B cell (primary cell): Measurements from ENCODE around the gene IL20. TPM values are rescaled to one million over a fixed set of nuclear protein-coding genes. Genes with fewer than 3 reads are reported as not detected.

ENCODE experiments used
- ATAC-seq: fragments of 200-7000 bp; cut with Tn5 transposase; one replicate; pipeline ENCODE4 v1.10.0; 2021; ENCODE audit warnings: low read depth, mild to moderate bottlenecking, moderate number of reproducible peaks, moderate library complexity
- CTCF ChIA-PET: fragments of 350-600 bp; sonication (Branson Sonifier 250); formaldehyde crosslinking; loops from one replicate; lab custom pipeline; 2021; ENCODE audit warnings: antibody characterized with exemption, inconsistent platforms; lab: Charles Lee
- POLR2A ChIA-PET: fragments of 350-600 bp; sonication (Branson Sonifier 250); formaldehyde crosslinking; loops from one replicate; lab custom pipeline; 2021; ENCODE audit warnings: antibody characterized with exemption; lab: Charles Lee
- DNase-seq: peaks from one replicate; pipeline ENCODE4 v3.0.0; 2013
- H2AFZ ChIP-seq: 2 replicates; pipeline ENCODE4 v1.6.1; 2012; ENCODE audit warnings: mild to moderate bottlenecking, low read depth, low read length; ENCODE audit not compliant: insufficient read depth, poor library complexity, severe bottlenecking
- H3K27ac ChIP-seq, 2 donors: 1 replicate in 1 of 2; 2 replicates in 1 of 2; pipeline ENCODE4 v1.5.1; 2012 to 2013; ENCODE audit warnings: low read length in 2 of 2, mild to moderate bottlenecking in 2 of 2, moderate library complexity in 1 of 2
- H3K27me3 ChIP-seq, 4 experiments: fragments of 200-600 bp in 1 of 4; sonication (generic) in 1 of 4; replicated peaks in 1 of 4; 1 replicate in 2 of 4; 2 replicates in 2 of 4; pipeline versions ENCODE4 v1.6.1 to v1.7.0; 2013 to 2016; ENCODE audit warnings: low read length in 3 of 4, mild to moderate bottlenecking in 2 of 4, mixed read lengths in 1 of 4, moderate library complexity in 1 of 4; ENCODE audit not compliant: insufficient read depth in 4 of 4, control insufficient read depth in 3 of 4; ENCODE audit errors: control extremely low read depth in 1 of 4
- H3K36me3 ChIP-seq, 2 experiments: replicated peaks in 1 of 2; 1 replicate in 1 of 2; 2 replicates in 1 of 2; pipeline versions ENCODE4 v1.6.1 to v1.7.1; 2013; ENCODE audit warnings: low read length in 1 of 2; ENCODE audit not compliant: insufficient read depth in 2 of 2, control insufficient read depth in 1 of 2; ENCODE audit errors: control extremely low read depth in 1 of 2, extremely low read depth in 1 of 2
- H3K4me1 ChIP-seq, 2 donors: fragments of 200-600 bp in 1 of 2; sonication (generic) in 1 of 2; 1 replicate in 1 of 2; 2 replicates in 1 of 2; pipeline versions ENCODE4 v1.5.1 to v1.6.1; 2013 to 2017; ENCODE audit warnings: low read length in 2 of 2; ENCODE audit not compliant: control insufficient read depth in 2 of 2, insufficient read depth in 2 of 2
- H3K4me2 ChIP-seq: replicated peaks from 2 replicates; pipeline ENCODE3; 2012; ENCODE audit warnings: mild to moderate bottlenecking, low read depth, low read length; ENCODE audit not compliant: poor library complexity, severe bottlenecking
- H3K4me3 ChIP-seq, 5 experiments: fragments of 200-600 bp in 1 of 5; sonication (generic) in 1 of 5; 1 replicate in 3 of 5; 2 replicates in 2 of 5; pipeline versions ENCODE4 v1.5.1 to v1.7.0; 2011 to 2016; ENCODE audit warnings: low read length in 4 of 5, mild to moderate bottlenecking in 4 of 5, low read depth in 2 of 5, control low read depth in 1 of 5, moderate library complexity in 1 of 5; ENCODE audit not compliant: insufficient read depth in 1 of 5; ENCODE audit errors: control extremely low read depth in 1 of 5, extremely low read depth in 1 of 5
- H3K79me2 ChIP-seq: fragments of 200-600 bp; sonication (generic); one replicate; pipeline ENCODE4 v1.6.0; 2016; ENCODE audit warnings: low read length; ENCODE audit not compliant: control insufficient read depth, insufficient read depth
- H3K9ac ChIP-seq: fragments of 200-600 bp; sonication (generic); 2 replicates; pipeline ENCODE4 v1.6.1; 2017; ENCODE audit warnings: mild to moderate bottlenecking, low read length, moderate library complexity
- H3K9me3 ChIP-seq, 3 donors: one replicate each; pipeline versions ENCODE4 v1.6.1 to v1.7.1; 2013; ENCODE audit warnings: low read length in 2 of 3; ENCODE audit not compliant: control insufficient read depth in 2 of 3, insufficient read depth in 1 of 3; ENCODE audit errors: control extremely low read depth in 1 of 3
- H4K20me1 ChIP-seq: 2 replicates; pipeline ENCODE4 v1.6.0; 2012; ENCODE audit warnings: mild to moderate bottlenecking, low read length; ENCODE audit not compliant: insufficient read depth, control insufficient read depth, poor library complexity, severe bottlenecking
- H3K27ac Mint-ChIP-seq: one replicate; pipeline ENCODE4 v1.8.0; 2021; ENCODE audit warnings: mixed read lengths
- H3K27me3 Mint-ChIP-seq: one replicate; pipeline ENCODE4 v1.8.0; 2021; ENCODE audit warnings: mixed read lengths
- H3K4me1 Mint-ChIP-seq: one replicate; pipeline ENCODE4 v1.8.0; 2021; ENCODE audit warnings: mixed read lengths
- H3K4me3 Mint-ChIP-seq: one replicate; pipeline ENCODE4 v1.8.0; 2021; ENCODE audit warnings: mixed read lengths
- H3K9me3 Mint-ChIP-seq: one replicate; pipeline ENCODE4 v1.8.0; 2022; ENCODE audit warnings: mixed read lengths; ENCODE audit not compliant: insufficient read depth
- CTCF ChIP-seq: fragments of 200-600 bp; IDR thresholded peaks from one replicate; pipeline ENCODE4 v1.8.0; 2022; ENCODE audit warnings: antibody characterized with exemption, mild to moderate bottlenecking
- EZH2 ChIP-seq: IDR thresholded peaks from 2 replicates; pipeline ENCODE4 v1.6.1; 2012; ENCODE audit warnings: borderline replicate concordance, low read depth, mild to moderate bottlenecking, moderate library complexity, low read length; ENCODE audit not compliant: insufficient read depth, poor library complexity, severe bottlenecking
- WGBS: methylation state at CpG from one replicate; pipeline ENCODE4 v1.1.5; 2013; ENCODE audit warnings: missing lambda C conversion rate; ENCODE audit not compliant: insufficient coverage; 5-methylcytosine and 5-hydroxymethylcytosine counted together
- intact Hi-C: fragments of 100-400 bp; cut with micrococcal nuclease; formaldehyde crosslinking; loops from one replicate; pipeline ENCODE4 v1.10.0; 2022
- polyA plus RNA-seq: library from polyadenylated mRNA; depleted of rRNA; stranded (reverse); fragments of >200 nt; gene quantifications from 2 replicates; pipeline ENCODE4 v1.2.3, GENCODE V29; 2012
- total RNA-seq, 2 donors: library from RNA; stranded (reverse); fragments of 120-200 nt in 1 of 2; gene quantifications; 1 replicate in 1 of 2; 2 replicates in 1 of 2; pipeline versions ENCODE4 v1.2.3 to v1.2.4, GENCODE V29; 2013 to 2022

The IL20 gene
- total and polyA plus RNA-seq, 2 donors (not counting 1 experiment from before 2014, with no cell fraction given), result not detected

- ChIA-PET POLR2A (no interaction called here), CTCF (interaction anchor here (1.2 to 2.1 kb wide), 3 partner anchors 8 to 24 kb away, joined by 3 to 5 read pairs (median 3); partner anchors contain the start of gene FCMR)
- peaks cover 23% of the 10 kb centered on the region for H4K20me1 ChIP-seq
- ATAC-seq, result no peak
- H3K4me3 ChIP-seq, result no peak overlapping the region
- H3K27ac ChIP-seq, result no peak overlapping the region
- no peak overlapping the region for H3K9ac ChIP-seq
- H3K4me1 ChIP-seq, result peaks cover 0 to 5% of the 10 kb centered on the region in 2 donors
- peaks cover 0 to 11% of the 10 kb centered on the region in 2 experiments for H3K36me3 ChIP-seq
- H2AFZ ChIP-seq, result no peak overlapping the region
- no peak overlapping the region for H3K4me2 ChIP-seq
- WGBS, result 86% methylated on average over 9 of the region's 11 CpGs
- H3K9me3 Mint-ChIP-seq, result no peaks in the 10 kb centered on the region
- H3K4me1 Mint-ChIP-seq, result peaks cover 30% of the 10 kb centered on the region
- H3K9me3 ChIP-seq, result no peaks in the 10 kb centered on the region
- H3K79me2 ChIP-seq, result no peaks in the 10 kb centered on the region
- no peak for DNase-seq
- TF ChIP-seq EZH2, result no peak
- no peak for TF ChIP-seq CTCF
- H3K27me3 Mint-ChIP-seq, result no peaks in the 10 kb centered on the region
- H3K27ac Mint-ChIP-seq, result peak overlapping the region; percentile 69
- no peaks in the 10 kb centered on the region for H3K27me3 ChIP-seq
- no peak overlapping the region for H3K4me3 Mint-ChIP-seq
- intact Hi-C loops, result loop anchor here (5.0 kb wide), 1 partner anchor 34 kb away; no protein-coding TSS in a partner anchor
Measured at GRCh38 chr1:206898089-206898914, 32.9 kb downstream of the IL20 start.

GRCh38 chr1:206898915-206899431 lies 33.5 kb downstream of the IL20 start:
- Histone ChIP-seq H3K27ac (no peak overlapping the region), H3K36me3 (peaks cover 0 to 18% of the 10 kb centered on the region in 2 experiments), H3K4me3 (no peak overlapping the region), H3K9ac (no peak overlapping the region), H2AFZ (no peak overlapping the region), H3K79me2 (no peaks in the 10 kb centered on the region), H4K20me1 (peaks cover 29% of the 10 kb centered on the region), H3K4me1 (peaks cover 0 to 5% of the 10 kb centered on the region in 2 donors), H3K27me3 (no peaks in the 10 kb centered on the region), H3K4me2 (no peak overlapping the region), H3K9me3 (no peaks in the 10 kb centered on the region)
- H3K27ac Mint-ChIP-seq, result peak overlapping the region; percentile 69
- 93% methylated on average over 7 of the region's 13 CpGs for WGBS
- no peak for DNase-seq
- ChIA-PET CTCF (interaction anchor here (1.2 to 11.6 kb wide), 7 partner anchors 10 to 173 kb away, joined by 4 to 208 read pairs (median 6); partner anchors contain the start of gene FCMR), POLR2A (interaction anchor here (1.0 kb wide), 1 partner anchor 10 kb away, joined by 3 read pairs; no protein-coding TSS in a partner anchor)
- H3K27me3 Mint-ChIP-seq, result no peaks in the 10 kb centered on the region
- TF ChIP-seq EZH2 (no peak), CTCF (no peak)
- intact Hi-C loops, result loop anchor here (5.0 kb wide), 1 partner anchor 33 kb away; no protein-coding TSS in a partner anchor
- no peak overlapping the region for H3K4me3 Mint-ChIP-seq
- ATAC-seq, result no peak
- no peaks in the 10 kb centered on the region for H3K9me3 Mint-ChIP-seq
- peaks cover 33% of the 10 kb centered on the region for H3K4me1 Mint-ChIP-seq
